ENCODE results near the gene MIOS.

GRCh38 chr7:7567898-7568531 is 1.3 kb downstream of the MIOS start:
- TF ChIP-seq CTCF (optimal IDR thresholded peaks at IDR 0.05 in 1 of 3, IDR thresholded peaks at IDR 0.05 in 1 of 3, conservative IDR thresholded peaks at IDR 0.05 in 1 of 3; ENCODE audit: extremely low read depth in 1 of 3, insufficient read depth in 2 of 3, low read length in 3 of 3): no peak
- TF ChIP-seq EZH2 (IDR thresholded peaks at IDR 0.05; ENCODE audit: low read length): no peak

Measured in keratinocyte (primary cell).